ENCODE results near the gene MEGF9.

The MEGF9 gene

DNA sequence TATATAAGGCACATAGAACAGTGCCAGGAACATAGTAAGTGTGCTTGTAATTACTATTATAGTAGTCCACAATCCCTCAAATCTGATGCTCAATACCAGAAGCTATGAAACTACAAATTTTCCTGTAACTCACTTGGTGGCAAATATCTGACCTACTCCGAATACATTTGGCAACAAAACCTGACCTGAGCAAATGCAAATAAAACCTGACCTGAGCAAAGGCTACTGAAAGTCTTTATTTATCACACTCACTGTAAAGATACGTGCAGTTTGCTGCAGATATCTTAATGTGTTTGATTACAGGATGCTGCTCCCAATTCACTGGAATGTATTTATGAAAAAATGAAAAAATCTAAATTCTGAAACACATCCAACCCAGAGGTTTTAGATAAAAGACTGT is 7.1 kb downstream of the MEGF9 start:
- DNase-seq (ENCODE audit: low spot score) (no peak), FAIRE-seq (no peak)

DNA sequence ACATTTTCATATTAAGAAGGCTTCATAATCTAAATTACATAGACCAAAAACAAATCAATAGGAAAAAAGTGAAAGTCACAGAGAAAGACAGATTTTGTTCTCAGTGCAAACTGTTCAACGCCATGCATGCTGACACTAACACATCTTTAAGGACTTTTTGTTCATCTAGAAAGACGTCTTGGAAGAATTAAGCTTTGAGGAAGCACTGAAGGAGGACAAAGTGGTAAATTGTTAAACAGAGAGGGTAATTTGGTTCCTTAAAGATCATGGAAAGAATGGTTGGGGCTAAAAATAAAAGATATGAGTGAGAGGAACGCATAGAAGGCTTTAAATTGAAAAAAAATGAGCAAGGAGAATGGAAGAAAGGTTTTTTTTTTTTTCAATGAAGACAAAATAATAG is 9.1 kb downstream of the MEGF9 start:
- no peak for FAIRE-seq
- no peak for DNase-seq (ENCODE audit: low spot score)

DNA sequence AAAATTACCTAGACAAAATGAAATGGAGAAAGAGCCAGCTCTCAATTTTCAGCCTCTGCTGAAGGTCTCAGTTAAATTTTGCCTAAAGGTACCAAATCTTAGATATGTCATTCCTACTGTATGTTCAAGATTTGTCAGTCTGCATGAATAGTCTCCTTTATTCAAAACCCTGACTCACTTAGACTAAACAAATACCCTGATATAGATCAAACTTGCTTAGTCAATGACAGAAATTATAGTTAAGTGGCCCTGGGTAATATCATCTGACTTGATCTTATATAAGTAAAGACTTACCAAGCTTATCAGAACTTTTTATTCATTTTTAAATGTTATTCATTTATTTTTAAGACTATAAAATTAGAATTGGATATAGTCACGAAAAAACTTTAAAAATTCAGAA is 12.2 kb downstream of the MEGF9 start:
- FAIRE-seq, result no peak
- DNase-seq (ENCODE audit: low spot score), result no peak

DNA sequence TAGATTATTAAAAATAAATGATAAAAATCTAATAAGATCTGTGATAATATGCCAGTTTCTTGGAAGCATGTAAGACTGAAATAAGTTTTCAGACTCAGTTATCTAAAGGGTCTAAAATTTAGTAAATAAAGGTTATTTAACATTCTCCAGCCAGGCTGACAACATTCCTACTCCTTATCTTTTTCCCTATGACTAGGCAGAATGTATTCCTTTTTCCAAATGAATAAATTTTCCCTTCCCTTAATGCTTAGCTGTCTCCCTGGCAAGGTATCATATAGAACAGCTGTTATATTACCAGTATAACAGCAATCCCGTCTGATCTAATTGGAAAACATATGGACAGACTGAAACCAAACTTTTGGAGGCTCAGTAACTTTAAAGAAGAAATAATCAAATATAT is 13.0 kb downstream of the MEGF9 start:
- FAIRE-seq, result no peak
- no peak for DNase-seq (ENCODE audit: low spot score)

DNA sequence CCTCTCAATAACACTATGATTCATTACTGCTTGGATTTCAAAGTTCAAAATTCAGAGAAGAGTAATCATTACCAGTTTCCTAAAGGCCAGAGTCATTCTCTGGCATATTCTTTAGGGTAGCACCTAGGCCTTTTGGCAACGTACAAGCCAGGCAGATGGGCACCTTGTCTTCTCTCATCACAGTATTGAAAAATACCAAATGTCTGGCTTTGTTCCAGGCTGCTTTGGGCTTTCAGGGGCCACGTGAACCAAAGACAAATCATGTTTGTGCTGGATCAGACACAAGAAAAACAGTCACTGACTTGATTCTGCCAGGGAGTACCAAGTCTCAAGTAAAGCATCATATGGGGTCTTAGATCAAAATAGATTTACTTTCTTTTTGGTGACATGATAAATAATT is 15.5 kb downstream of the MEGF9 start:
- FAIRE-seq (no peak), DNase-seq (ENCODE audit: low spot score) (no peak)

DNA sequence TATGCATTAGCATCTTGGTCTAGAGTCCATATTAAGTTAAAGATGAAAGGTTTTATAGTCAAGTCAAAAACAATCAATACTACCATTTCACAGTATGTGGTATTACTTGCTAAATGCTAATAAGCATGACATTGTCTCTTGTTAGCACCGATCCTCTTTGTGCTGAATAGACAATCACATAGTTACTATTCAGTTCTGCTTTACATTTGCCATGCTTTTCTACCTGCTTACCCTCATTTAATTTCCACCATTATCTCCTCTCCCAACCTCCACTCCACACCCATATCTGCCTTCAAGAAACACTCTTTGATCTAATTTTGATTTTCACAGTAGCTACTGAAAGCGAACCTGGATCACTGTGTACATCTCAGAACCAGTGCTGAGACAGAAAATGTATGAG is 16.8 kb downstream of the MEGF9 start:
- FAIRE-seq (no peak), DNase-seq (ENCODE audit: low spot score) (no peak)

DNA sequence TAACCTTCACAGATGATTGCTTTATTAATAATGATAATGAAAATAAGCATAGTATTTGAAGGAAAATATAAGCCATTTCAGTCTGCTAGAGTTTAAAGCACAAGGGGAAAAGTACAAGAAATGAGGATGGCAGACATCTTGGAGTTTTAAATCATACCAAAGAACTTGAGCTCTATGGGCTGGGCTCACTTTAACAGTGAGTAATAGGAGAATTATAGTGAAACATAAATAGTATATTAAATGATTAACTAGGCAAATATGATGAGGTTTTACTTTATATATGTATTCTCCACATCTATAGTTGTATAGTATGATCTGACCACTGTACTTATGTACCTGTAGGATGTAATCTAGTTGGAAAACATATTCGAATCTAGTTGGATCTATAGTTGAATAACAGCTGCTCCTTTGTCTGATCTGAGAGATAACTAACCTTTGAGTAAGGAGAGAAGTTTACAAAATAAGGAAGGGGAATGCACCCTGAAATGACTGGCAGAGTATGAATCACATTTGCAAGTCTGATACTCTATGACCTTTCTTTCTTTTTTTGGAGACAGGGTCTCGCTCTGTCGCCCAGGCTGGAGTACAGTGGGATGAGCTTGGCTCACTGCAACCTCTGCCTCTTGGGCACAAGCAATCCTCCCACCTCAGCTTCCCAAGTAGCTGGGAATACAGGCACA is 17.6 kb downstream of the MEGF9 start:
- FAIRE-seq, result peak; percentile 89
- peak; percentile 72 for DNase-seq (ENCODE audit: low spot score)

DNA sequence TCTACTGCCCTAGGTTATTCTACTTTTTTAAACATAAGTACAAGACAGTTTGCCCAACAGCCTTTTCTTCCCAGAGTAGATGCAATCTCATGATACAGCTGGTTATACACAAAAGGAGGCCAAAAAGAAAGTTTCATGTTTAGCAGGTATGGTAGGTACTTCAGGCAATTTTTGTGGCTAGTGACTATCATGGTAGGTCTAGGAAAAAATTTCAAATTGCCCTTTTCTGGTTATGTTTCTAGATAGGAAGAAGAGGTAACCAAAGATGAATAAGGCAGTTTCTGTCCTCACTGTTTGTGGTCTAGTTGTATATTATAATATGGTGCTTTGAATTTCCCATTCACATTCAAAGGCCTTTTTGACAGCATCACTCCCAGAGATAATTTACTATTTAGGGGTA is 19.7 kb downstream of the MEGF9 start:
- no peak for DNase-seq (ENCODE audit: low spot score)
- FAIRE-seq, result no peak

DNA sequence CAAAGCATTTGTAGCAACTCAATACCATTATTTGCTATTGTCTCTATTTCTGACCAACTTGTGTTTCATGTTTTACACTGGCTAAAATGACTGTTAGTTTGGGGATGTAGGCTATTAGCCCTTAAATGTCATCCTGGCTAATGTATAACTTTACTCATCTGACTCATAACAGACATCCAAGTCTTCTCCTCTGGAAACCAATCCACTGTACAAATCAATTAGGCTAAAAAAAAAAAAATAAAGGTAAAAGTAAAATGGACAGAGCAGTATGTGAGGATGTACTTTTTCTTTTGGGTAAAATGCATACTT is 20.6 kb downstream of the MEGF9 start:
- FAIRE-seq, result peak; percentile 96
- peak; percentile 52 for DNase-seq (ENCODE audit: low spot score)

DNA sequence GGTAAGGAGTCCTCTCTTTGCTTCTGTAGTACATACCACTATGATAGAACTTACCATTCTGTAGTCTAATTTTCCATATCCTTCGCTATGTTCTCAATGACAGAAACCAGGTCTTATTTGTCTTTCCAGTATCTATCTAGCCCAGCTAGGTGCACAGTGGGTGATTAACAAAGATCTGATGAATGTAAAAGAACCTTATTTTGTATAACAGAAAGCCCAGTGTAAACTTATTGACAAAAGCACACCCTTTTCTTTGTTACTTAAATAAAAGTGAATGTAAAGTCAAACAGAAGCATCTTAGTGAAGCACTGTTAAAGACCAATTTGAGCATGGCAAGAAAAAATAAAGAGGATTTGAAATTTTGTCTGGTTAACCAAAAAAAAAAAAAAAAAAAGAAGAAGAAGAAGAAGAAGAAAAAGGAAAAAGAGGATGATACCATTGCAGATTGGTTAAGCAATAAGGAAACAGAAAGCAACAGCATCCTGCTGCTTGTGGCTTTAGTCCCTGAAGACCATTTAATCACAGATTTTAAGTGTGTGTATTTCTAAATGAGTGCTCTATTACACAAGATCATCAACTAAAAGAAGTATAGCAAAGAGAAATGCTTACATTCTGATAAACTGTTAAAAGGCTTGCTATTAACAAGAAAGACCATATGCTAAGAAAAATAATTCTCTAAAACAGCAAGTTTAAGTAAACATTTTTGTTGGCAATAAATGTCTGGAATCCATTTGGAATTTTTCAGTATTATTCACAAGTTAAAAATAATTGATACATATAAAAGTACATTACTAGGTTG is 21.2 kb downstream of the MEGF9 start:
- no peak for DNase-seq (ENCODE audit: low spot score)
- no peak for FAIRE-seq

DNA sequence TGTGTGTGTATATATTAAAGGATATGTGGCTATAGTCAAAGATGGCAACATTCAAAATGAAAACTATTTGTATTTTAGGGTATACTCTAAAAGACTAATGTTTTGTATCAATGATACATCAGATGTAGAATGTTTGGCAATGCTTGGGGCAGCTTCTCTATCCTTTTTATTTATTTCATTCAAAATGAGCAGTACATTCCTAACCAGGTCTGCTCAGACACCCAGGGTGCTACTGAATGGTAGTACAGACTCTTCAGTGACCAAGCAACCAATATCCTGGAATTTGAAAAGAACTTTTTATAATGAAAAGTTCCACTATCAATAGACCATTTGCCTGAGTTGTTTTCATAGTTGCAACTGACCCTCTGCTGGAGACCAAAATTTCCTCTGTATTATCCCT is 23.9 kb downstream of the MEGF9 start:
- DNase-seq (ENCODE audit: low spot score), result no peak
- no peak for FAIRE-seq

DNA sequence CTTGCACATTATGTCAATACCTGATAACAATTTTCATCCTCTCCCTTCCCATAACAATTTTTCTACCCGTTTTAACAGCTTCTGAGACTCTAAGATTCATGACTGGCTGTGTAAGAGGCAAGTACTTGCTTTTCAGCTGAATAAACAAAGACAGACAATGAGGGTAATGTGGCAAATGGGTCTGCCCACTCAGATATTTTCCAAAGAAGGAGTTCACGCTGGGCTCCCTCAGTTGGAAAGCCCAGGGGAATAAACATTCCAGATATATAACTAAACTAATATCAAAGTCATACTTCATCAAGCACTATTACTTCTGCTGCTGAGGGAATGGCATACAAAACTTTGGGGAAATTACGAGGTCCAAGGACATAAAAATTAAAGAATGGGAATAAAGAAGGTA is 24.4 kb downstream of the MEGF9 start:
- DNase-seq (ENCODE audit: low spot score) (no peak), FAIRE-seq (no peak)

DNA sequence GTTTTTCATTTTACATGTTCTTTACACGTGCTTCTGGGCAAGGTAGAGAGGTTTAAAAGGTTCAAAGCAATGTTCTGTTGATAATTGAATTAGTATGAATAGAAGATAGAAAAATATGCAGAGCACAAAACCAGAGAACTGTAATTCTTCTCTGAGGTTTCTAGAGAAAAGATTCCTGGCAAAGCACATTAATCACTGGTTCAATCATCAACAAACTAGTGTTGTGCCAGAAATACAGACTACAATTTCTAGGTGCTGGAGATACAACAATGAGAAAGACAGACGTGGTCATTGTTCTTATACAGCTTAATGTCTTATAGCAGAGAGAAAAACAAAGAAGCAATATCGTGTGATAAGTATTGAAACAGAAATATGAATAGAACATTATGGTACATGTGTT is 25.5 kb downstream of the MEGF9 start:
- peak; percentile 69 for FAIRE-seq
- no peak for DNase-seq (ENCODE audit: low spot score)

DNA sequence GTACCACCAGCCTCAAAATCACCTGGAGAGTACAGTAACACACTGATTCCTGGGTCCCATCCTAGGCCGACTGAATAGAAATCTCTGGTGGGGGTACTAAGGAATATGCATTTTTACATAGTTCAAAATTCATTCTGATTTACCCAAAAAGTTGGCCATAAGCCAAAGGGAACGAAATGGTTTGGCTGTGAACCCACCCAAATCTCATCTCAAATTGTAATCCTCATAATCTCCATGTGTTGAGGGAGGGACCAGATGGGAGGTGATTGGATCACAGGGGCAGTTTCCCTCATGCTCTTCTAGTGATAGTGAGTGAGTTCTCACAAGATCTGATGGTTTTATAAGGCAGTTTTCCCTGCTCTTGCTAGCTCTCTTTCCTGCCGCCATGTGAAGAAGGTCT is 31.1 kb downstream of the MEGF9 start:
- no peak for FAIRE-seq
- DNase-seq (ENCODE audit: low spot score), result no peak

DNA sequence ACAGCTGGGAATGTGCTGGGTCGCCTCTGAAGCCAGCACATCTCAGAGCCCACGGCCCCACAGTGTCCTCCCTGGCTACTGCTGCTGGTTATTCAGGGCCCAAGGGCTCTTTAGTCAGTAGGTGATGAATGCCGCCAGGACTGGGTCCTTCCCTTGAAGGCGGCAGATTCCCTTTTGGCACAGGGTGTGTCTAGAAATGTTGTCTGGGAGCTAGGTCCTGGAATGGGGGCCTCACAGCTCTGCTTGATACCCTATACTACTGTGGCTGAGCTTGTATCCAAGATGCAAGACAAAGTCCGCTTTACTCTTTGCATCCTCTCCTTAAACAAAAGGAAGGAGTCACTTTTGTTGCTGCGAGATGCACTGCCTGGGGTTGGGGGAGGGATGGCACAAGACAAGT is 33.1 kb downstream of the MEGF9 start:
- FAIRE-seq, result no peak

DNA sequence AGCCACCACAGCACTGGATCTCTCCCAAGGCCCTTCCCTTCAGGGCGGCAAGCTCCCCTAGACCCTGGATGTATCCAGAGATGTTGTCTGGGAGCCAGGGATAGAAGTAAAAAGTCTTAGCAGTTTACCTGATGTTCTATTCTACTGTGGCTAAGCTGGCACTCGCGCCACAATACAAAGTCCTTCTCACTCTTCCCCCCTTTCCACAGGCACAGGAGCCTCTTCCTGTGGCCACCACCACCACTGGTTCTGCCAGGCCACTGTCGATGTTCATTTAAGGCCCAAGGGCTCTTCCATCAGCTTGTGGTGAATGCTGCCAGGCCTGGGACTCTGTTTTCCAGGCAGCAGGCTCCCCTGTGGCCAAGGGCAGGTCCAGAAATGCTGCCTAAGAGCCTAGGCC is 33.7 kb downstream of the MEGF9 start:
- FAIRE-seq (no peak), DNase-seq (ENCODE audit: low spot score) (no peak)

More for the DNA sequence above, 33.1 kb downstream of the MEGF9 start:
- DNase-seq (ENCODE audit: low spot score), result no peak

DNA sequence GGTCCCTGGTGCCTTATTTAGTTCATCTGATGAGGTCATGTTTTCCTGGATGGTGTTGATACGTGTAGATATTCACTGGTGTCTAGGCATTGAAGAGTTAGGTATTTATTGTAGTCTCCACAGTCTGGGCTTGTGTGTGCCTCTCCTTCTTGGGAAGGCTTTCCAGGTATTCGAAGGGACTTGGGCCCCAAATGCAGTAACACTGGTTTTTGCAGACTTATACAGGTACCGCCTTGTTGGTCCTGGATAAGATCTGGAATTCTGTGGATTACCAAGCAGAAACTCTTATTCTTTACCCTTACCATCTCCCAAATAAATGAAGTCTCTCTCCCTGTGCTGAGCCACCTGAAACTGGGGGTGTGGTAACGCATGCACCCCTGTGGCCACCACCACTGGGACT is 34.1 kb downstream of the MEGF9 start:
- no peak for DNase-seq (ENCODE audit: low spot score)
- no peak for FAIRE-seq

DNA sequence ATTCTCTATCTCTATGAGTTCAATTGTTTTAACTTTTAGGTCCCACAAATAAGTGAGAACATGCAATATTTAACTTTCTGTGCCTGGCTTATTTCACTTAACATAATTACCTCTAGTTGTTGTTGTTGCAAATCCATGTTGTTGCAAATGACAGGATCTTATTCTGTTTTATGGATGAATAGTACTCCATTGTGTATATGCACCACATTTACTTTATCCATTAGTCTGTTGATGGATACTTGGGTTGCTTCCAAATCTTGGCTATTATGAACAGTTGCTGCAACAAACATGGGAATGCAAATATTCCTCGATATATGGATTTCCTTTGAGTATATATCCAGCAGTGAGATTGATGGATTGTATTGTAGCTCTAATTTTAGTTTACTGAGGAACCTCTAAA is 36.3 kb downstream of the MEGF9 start:
- FAIRE-seq (no peak), DNase-seq (ENCODE audit: low spot score) (no peak)

DNA sequence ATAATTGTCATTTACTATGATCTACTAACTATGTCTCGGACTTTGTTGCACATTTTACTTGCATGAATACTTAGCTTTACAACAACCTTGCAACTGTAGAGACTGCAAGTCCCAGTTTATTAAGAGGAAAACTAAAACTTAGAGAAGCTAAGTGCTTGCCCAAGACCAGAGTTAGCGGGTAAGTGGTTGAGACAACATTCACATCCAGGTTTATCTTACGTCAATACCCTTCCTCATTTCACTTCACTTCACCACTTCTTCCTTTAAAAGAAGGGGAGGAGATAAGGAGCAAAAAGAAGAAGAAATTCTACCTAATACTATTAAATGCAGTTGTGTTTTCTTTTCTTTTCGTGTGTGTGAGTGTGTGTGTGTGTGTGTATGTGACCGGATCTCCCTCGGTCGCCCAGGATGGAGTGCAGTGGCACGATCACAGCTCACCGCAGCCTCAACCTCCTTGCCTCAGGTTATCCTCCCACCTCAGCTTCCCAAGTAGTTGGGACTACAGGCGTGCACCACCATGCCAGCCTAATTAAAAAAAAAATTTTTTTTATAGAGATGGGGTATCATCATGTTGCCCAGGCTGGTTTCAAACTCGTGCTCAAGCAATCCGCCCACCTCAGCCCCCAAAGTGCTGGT is 37.4 kb downstream of the MEGF9 start:
- DNase-seq (ENCODE audit: low spot score) (no peak), FAIRE-seq (no peak)

DNA sequence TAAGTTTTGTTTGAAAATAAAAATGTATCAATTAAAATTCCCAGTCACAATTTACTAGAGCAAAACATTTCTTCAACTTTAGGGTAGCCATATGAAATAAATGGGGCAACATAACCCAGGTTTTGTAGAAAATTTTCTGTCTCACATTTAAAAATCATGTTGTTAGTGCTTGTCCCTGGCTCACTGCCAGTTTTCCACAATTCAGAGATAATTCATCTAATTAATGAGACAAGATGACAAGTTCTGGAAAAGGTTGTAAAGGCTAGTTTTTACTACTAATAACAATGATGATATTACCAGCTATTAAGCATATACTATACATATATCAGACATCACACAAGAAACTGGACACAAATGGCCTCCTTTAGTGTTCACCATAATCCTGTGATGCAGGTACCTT is 45.9 kb downstream of the MEGF9 start:
- DNase-seq (ENCODE audit: low spot score) (no peak), FAIRE-seq (no peak)

DNA sequence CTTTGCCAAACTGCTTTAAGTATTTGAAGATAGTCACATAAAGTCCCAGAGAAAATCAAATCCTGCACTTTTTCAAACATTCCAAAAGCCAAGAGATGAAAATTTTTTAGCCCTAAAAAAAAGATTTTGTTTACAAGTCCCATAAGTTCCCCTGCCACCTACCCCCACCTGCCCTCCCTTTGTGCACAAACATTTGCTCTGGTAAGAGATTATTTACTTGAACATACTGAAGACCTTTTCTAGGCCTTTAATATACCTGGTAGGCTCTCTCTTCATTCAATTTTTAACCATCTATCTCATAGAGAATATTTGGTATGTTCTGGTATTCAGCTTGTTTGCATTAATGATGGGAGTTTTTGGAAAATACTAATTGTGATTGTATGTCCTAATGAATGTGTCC is 50.3 kb downstream of the MEGF9 start:
- no peak for FAIRE-seq
- no peak for DNase-seq (ENCODE audit: low spot score)

DNA sequence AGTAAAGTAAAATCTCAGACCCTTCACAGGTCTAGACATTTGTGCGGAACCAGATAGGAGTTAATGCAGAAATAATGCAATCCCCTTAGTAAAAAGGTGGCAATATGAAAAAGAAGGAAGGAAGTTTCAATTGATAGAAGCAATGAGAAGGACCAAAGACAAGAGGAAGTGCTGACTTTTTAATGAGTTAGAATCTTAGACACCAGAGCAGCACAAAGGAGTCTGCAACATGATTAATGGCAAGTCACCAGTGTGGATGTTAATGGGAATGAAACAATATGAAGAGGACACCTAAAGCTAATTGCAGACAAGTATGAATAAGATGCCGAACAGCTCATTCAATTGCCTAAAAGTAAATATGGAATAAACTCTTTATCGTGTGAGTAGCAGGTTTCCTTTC is 50.9 kb downstream of the MEGF9 start:
- FAIRE-seq (no peak), DNase-seq (ENCODE audit: low spot score) (no peak)

DNA sequence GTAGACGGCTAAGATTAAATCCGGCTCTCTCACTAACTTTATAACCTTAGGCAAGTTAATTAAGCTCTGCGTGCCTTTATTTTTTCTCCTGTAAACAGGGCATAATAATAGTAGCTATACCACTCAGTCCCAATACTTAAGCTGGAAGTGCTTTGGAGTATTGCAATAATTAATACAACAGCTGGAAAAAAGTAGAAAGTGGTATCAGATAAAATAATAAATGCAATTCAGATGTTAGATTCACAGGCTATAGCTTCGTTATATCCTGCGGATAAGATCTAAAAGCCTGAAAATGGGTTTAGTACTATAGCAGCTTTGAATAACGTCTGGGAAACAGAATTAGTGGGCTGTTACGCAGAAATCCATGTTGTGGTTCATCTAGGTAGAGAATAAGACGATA is 51.8 kb downstream of the MEGF9 start:
- no peak for FAIRE-seq
- no peak for DNase-seq (ENCODE audit: low spot score)
